Colon (tissue), 2 donors: ENCODE results near the gene ZBTB40.

Source experiments
- FAIRE-seq: peaks from 2 replicates; lab custom pipeline; 2012; peaks lifted over from hg19 to GRCh38; lab: Jason Lieb, UNC
- donor health status: control.
- donor health status: control.

Gene ZBTB40

GRCh38 chr1:22451702-22452480, at the start of gene ZBTB40:
Gene ZBTB40, plus strand, starts transcription at chr1:22451851. Its CDS starts 38,098 bp downstream, at chr1:22489949.
- no peak for FAIRE-seq

- no peak for FAIRE-seq
These were observed 49.1 kb upstream of the ZBTB40 start for GRCh38 chr1:22402356-22403053.

- FAIRE-seq: no peak
These were observed 47.2 kb upstream of the ZBTB40 start for GRCh38 chr1:22404486-22404885.

- FAIRE-seq: no peak
These were observed 44.7 kb upstream of the ZBTB40 start for GRCh38 chr1:22406722-22407495.

GRCh38 chr1:22408230-22408629, 43.4 kb upstream of the ZBTB40 start:
- no peak for FAIRE-seq

GRCh38 chr1:22410401-22410800, 41.2 kb upstream of the ZBTB40 start:
- no peak for FAIRE-seq

GRCh38 chr1:22410928-22411495, 40.6 kb upstream of the ZBTB40 start:
- no peak for FAIRE-seq

GRCh38 chr1:22411589-22411988, 40.1 kb upstream of the ZBTB40 start:
- FAIRE-seq: no peak

- no peak for FAIRE-seq
These were observed 38.5 kb upstream of the ZBTB40 start for GRCh38 chr1:22412932-22413727.

GRCh38 chr1:22413799-22414198, 37.9 kb upstream of the ZBTB40 start:
- FAIRE-seq: no peak

GRCh38 chr1:22414244-22414751, 37.4 kb upstream of the ZBTB40 start:
- FAIRE-seq: no peak

GRCh38 chr1:22415489-22415888, 36.2 kb upstream of the ZBTB40 start:
- no peak for FAIRE-seq

GRCh38 chr1:22416555-22417454, 34.8 kb upstream of the ZBTB40 start:
- no peak for FAIRE-seq

GRCh38 chr1:22417466-22417865, 34.2 kb upstream of the ZBTB40 start:
- no peak for FAIRE-seq

- no peak for FAIRE-seq
These were observed 33.3 kb upstream of the ZBTB40 start for GRCh38 chr1:22418312-22418711.

GRCh38 chr1:22418933-22419382, 32.7 kb upstream of the ZBTB40 start:
- FAIRE-seq: no peak

- no peak for FAIRE-seq
These were observed 31.1 kb upstream of the ZBTB40 start for GRCh38 chr1:22420455-22421053.

GRCh38 chr1:22426781-22427180, 24.9 kb upstream of the ZBTB40 start:
- FAIRE-seq: no peak

- no peak for FAIRE-seq
These were observed 23.0 kb upstream of the ZBTB40 start for GRCh38 chr1:22428672-22429071.

GRCh38 chr1:22431965-22432364, 19.7 kb upstream of the ZBTB40 start:
- no peak for FAIRE-seq
